HG03442 (cell line): ENCODE measurements around the gene PTPN18.
A peak's percentile ranks its signal among the peaks of the same experiment; 100 is the strongest.
"Not testable (repeated sequence)": the region's sequence is repeated elsewhere in the genome, so short reads cannot be mapped to it uniquely, and the experiment has no call there.

Source experiments
- ATAC-seq: cut with Tn5 transposase; IDR thresholded peaks from one replicate; pipeline ENCODE4 v1.9.1; 2021; ENCODE audit warnings: mild to moderate bottlenecking, moderate library complexity; ENCODE audit not compliant: unreplicated experiment

Gene PTPN18

DNA sequence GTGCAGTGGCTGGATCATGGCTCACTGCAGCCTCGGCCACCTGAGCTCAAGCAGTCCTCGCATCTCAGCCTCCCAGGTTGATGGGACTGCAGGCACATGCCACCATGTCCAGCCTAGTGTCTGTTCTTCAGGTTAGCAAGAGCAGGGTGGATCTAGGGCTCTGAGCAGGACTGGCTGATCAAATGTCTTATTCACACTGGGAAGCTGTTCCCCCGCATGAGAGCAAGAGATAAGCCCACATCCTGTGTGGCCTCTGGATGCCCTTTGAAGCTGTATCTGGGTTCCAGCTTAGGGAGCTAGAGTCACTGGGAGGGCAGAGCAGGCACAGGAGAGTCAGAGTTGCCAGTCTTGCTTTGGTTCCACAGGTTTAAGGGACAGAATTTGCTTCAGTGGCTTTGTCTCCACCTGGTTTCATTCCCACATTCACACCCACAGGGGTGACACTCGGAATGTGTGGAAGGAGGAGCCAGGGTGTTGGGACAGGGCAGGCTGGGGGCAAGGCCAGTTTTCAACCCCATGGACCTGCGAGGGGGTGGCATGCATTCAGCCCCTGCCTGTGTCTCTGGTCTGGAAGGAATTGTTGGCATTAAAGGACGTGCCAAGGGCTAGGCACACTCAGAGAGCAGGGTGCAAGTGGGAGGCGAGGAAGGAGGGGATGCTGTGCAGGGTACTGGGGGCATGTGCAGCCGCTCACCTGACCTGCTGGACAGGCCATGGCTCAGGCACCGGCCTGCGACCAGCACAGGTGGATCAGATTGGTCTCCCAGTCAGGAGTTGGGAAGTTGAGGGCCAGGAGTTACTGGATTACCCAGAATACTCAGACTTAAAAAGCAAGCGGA lies 24.5 kb downstream of the PTPN18 start:
- ATAC-seq = no peak

GRCh38 chr2:130381145-130381544 lies 25.3 kb downstream of the PTPN18 start:
- ATAC-seq = no peak

DNA sequence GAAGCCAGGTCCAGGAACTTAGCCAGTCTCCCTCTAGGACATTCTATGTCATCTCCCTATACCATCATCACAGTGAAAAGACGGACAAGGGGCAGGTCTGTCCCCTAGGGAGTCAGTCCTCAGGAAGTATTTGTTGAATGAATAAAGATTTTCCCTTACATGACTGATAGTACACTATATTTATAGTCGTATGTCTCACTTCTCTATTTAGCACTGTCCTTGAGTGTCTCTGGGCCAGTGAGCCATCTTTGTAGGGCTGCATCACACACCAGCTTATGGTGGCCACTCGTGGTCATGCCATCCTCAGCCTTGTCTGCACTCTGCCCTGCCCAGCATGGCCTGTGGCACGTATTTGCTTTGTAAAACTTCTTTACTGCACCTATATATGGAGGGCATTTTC lies 25.8 kb downstream of the PTPN18 start:
- peak; percentile 29 for ATAC-seq

DNA sequence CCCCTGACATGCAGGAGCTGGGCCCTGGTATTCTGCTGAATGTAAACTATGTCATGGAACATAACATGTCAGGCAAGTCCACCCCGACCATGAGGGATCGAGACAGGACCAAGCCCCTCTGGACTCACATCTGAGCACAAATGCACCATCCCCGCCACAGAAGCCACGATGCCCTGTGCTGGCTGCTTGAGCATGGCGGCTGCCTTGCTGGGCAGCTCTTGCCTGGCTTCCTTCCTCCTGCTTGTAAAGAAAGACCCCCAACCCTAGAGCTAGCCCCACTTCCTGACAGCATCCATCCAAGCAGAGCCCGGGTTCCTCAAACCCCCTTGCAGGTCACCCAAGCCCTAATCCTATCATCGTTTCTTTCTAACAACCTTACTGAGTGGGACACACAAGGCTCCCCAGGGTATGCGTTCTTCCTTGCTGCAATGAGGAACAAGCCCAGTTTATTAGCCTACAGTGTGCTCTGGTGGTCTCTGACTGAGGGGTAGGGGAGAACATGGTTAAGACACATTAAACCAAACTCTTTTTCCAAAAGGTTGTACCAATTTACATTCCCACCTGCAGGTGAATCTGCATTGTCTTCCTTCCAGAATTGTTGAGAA lies 26.6 kb downstream of the PTPN18 start:
- no peak for ATAC-seq

- peak; percentile 41 for ATAC-seq
Observed at GRCh38 chr2:130385709-130386108, 29.9 kb downstream of the PTPN18 start.

DNA sequence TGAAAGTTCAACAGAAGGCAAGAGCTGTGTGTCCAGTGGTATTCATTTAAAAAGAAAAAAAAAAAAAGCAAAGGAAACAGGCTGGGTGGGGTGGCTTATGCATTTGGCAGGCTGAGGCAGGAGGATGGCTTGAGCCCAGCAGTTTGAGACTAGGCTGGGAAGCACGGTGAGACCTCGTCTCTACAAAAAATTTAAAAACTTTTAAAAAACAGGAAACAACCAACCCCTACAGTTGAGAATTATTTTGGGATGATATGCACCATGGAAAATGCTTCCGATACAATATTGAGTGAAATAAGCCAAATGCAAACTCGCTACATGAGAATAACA lies 31.2 kb downstream of the PTPN18 start:
- ATAC-seq = no peak

DNA sequence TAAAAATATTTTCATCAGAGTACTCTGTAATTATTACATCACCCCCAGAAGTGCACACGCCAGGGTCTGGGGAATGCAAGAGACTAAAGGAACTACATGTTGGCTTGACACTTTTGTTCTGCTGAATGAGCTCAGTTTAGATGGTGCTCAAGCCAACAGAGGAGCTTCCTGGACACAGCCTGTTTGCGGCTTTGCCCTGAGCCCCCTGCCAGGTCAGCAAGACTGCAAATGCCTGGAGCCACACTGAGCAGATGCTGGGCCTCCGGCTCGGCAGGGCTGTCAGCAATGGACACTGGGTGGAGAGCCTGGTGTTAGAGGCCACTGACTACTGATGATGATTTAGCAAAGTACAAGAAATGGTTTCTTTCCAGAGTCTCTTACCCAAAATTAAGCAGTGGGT lies 31.9 kb downstream of the PTPN18 start:
- ATAC-seq = no peak

DNA sequence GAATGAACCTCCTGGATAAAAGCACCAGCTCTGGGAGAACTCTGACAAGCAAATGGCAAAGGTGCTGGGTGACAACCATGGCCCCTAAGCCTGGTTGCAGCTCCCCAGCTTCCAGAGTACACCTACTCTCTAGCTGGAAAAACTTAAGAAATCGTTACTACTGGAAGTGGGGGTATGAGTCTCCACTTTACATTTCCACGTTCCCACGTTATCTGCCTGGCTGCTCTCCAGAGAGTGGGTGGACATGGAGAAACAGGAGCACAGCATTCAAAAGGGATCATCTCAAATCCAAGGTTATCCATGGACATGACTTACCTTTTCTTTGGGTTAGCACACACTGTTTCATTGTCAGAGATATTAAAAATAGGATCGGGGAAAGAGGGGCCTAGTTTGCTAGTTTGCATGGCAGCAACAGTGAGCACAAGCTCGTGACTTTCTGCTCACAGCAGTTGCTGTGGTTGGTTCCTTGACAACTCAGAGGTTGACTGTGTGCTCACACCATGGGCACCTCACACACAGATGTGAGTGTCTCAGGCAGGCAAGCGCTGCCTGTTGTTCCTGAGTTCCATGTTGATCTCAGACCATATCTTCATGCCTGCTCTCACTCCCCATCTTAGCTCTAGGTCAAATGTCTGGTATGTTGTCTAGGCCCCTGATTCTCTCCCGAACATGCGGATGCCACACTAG lies 32.5 kb downstream of the PTPN18 start:
- ATAC-seq = no peak

DNA sequence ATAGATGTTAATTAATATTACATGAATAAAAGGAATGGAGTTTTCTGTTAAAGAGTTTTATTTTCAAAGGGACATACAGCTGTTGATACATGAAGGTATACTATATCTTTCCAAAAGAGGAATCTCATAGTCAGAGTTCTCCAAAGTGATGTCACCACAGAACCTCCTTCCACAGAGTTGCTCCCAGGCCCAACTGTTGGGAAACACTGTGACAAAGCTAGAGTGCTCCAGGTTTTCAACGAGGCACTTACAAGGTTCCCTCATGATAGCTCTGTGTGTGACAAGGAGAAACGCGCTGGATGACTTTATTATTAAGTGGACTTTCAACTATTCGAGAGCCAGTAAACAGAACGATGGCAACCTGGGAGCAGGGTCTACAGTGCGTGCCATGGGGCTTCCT lies 33.5 kb downstream of the PTPN18 start:
- ATAC-seq = no peak

- ATAC-seq = no peak
Observed at GRCh38 chr2:130389783-130390182, 33.9 kb downstream of the PTPN18 start.

GRCh38 chr2:130390460-130391057 lies 34.7 kb downstream of the PTPN18 start:
- ATAC-seq = peak; percentile 21

DNA sequence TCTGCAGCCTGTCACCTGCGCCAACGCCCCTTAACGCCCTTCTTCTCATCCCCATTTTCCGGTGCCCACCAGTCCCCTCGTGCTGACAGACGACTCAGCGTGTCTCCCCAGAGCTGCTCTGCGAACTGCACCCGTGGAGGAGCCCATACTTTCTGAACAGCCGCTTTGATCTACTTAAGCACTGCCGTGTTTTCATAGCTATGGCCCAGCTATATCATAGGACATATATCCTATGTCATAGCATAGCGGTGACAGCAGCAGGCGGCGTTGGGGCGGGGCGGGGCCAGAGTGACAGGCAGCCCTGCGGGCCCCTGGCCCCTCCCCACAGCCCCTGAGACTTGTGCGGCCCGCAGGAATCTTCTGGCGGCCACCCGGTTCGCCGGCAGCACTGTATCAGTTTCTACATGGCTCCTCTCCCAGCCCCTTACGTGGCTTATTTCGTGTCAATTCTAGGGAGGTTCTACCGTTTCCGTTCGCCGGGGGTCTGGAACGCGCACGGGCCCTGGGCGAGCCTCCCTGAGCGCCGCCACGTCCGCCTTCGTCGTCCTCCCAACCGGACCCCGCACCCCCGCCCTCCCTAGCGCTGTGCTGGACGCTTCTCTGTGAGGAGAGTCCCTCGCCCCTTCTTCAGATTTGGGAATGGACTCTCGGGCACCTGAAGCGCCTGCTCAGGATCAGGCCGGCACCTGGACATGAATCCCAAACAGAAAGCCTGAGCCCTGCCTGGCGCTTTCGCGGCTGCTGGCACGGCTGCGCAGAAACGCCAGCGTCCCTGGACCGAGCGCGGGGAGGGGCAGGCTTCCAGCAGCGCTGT lies 35.4 kb downstream of the PTPN18 start:
- peak; percentile 89 for ATAC-seq

GRCh38 chr2:130391872-130392670 lies 36.2 kb downstream of the PTPN18 start:
- no peak for ATAC-seq

GRCh38 chr2:130393318-130393910 lies 37.6 kb downstream of the PTPN18 start:
- ATAC-seq = no peak

GRCh38 chr2:130406280-130406679 lies 50.4 kb downstream of the PTPN18 start:
- ATAC-seq = not testable (repeated sequence)

DNA sequence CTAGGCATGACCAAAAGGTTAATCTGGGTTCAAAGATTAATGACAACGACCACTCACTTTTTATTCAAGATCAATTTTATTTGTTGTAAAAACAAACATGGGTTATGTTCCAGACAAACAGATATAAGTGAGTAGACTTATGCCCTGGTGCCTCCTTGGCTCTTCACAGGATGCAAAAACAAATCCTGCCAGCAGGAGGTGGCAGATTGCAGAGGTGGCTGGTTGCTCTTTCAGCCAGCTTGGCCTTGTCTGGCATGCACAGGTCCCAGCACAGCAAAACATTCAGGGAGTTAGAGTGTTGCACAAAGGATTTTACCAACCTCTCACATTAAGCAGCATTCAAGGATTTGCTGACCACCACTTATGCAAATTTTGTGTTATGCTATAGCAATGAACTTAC lies 60.8 kb downstream of the PTPN18 start:
- not testable (repeated sequence) for ATAC-seq

- not testable (repeated sequence) for ATAC-seq
Observed at GRCh38 chr2:130418845-130419244, 63.0 kb downstream of the PTPN18 start.
